Thymus (tissue), 11 donors: ENCODE results near the gene FAM83E. TPM values are rescaled to one million over a fixed set of nuclear protein-coding genes. Genes with fewer than 3 reads are reported as not detected.

Source experiments
- DNase-seq, 9 donors: peaks; one replicate each; pipeline ENCODE4 v3.0.0-alpha.2; 2013; ENCODE audit warnings: low spot score in 9 of 9, low read depth in 6 of 9, missing footprints in 1 of 9
- H3K27ac ChIP-seq, 2 donors: one replicate each; pipeline ENCODE4 v1.5.1; 2013; ENCODE audit warnings: control low read depth in 1 of 2, low read depth in 1 of 2, low read length in 1 of 2, mild to moderate bottlenecking in 1 of 2, moderate library complexity in 1 of 2
- H3K27me3 ChIP-seq, 2 donors: one replicate each; pipeline ENCODE4 v1.5.1; 2013; ENCODE audit warnings: low read length in 1 of 2; ENCODE audit not compliant: control insufficient read depth in 2 of 2, insufficient read depth in 1 of 2
- H3K36me3 ChIP-seq, 2 donors: one replicate each; pipeline ENCODE4 v1.5.1; 2013; ENCODE audit warnings: low read length in 1 of 2, mild to moderate bottlenecking in 1 of 2, moderate library complexity in 1 of 2; ENCODE audit not compliant: control insufficient read depth in 2 of 2, insufficient read depth in 2 of 2
- H3K4me1 ChIP-seq, 2 donors: one replicate each; pipeline ENCODE4 v1.5.1; 2013; ENCODE audit warnings: low read length in 2 of 2; ENCODE audit not compliant: control insufficient read depth in 2 of 2, insufficient read depth in 2 of 2
- H3K4me3 ChIP-seq, 2 donors: one replicate each; pipeline ENCODE4 v1.5.1; 2013; ENCODE audit warnings: low read length in 2 of 2, control low read depth in 1 of 2, mild to moderate bottlenecking in 1 of 2
- H3K9me3 ChIP-seq, 2 donors: one replicate each; pipeline ENCODE4 v1.5.1; 2013; ENCODE audit warnings: low read length in 1 of 2, mild to moderate bottlenecking in 1 of 2; ENCODE audit not compliant: control insufficient read depth in 2 of 2, insufficient read depth in 1 of 2
- WGBS: extraction: QIAGEN DNeasy Blood & Tissue Kit; methylation state at CpG from one replicate; pipeline ENCODE4 v1.1.7; 2013; 5-methylcytosine and 5-hydroxymethylcytosine counted together
- polyA plus RNA-seq: library from polyadenylated mRNA; stranded (reverse); fragments of 200-250 nt; gene quantifications from one replicate; pipeline ENCODE4 v1.2.3, GENCODE V29; 2013
- total RNA-seq: library from RNA; stranded (reverse); fragments of 120-200 nt; gene quantifications from one replicate; pipeline ENCODE4 v1.2.4, GENCODE V29; 2013
- donor health status: healthy.

FAM83E gene
- total and polyA plus RNA-seq, 2 donors = 0.33 to 2.2 TPM

DNA sequence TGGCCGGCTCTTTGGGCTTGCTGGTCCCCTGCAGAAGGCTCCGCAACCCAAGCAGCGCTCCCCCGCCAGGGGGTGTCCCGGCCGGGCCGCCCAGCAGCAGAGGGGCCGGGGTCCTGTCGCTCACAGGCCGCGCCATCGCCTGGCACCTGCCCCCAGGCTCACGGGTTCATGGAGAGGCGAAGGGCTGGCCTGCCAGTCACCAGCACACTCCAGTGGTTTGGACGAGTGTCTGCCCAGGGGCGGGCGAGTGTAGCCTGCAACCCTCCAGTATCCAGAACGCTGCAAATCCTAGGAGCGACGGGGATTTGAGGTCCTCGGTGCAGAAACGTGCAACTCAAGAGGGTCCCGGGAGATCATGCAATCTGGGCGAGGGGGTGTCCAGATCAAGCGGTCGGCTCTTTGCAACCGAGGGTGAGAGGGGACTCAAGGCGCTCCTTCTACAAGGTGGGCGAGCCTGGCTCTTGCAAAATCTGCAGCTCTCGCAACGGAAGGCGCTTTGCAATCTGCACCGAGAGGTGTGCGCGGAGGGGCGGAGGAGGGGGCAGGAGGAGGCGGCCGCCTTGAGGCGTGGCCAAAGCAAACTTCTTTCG is 22.1 kb upstream of the FAM83E start, which contains the start of gene DBP:
Gene DBP, minus strand, starts transcription at position 521 of the 590 bp plus-strand sequence. Its CDS starts 385 bp downstream, at position 136.
- WGBS = under 1% methylated on average over 40 of the region's 40 CpGs
- Histone ChIP-seq H3K27me3 (peaks cover 0 to 14% of the 10 kb centered on the region in 2 donors), H3K27ac (peak within 1 kb of the TSS; percentile 91 to 98), H3K4me3 (peak within 1 kb of the TSS; percentile 71 to 77), H3K9me3 (peaks cover 0 to 4% of the 10 kb centered on the region in 2 donors), H3K36me3 (peaks cover 3 to 11% of the 10 kb centered on the region in 2 donors), H3K4me1 (peaks cover 23 to 53% of the 10 kb centered on the region in 2 donors)
- DNase-seq = no peak

DNA sequence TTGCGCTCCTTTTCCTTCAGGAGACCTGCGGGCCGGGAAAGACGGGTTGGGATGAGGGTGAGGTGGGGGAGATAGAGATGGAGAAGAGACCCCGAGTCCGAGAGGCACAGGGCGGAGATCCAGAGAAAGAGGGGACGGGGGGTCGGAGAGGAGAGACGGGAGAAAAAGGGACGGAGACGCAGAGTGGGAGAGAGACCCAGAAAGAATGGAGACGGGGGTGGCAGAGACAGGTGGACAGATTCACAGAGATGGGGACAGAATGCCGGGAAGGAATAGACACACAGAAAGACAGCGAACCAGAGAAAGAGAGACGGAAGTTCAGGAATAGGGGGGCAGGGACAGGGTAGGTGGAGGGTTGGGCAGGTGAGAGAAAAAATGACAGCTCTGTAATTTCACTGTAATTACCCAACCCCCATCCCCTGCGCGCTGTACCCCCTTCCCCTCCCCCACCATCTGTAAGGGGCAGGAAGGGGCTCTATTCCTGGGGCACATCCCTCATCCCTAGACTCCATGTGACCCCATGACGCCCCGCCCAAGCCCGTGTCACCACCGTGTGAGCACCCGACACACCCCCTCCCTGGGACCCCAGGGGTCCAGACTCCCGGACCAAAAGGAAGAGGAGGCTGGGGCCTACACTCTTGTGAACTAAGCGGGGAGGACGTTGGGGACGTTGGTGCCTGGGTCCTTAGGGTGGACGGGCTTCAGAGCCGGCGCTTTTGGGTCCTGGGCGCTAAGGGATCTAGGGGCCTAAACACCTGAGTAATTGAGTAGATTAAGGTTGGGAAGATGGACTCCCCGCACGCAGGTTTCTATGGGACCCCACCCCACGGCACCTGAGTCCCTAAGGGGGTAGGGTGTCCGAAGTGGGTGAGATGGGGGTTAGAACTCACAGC is 21.3 kb upstream of the FAM83E start:
- H3K36me3 ChIP-seq = peaks cover 7 to 14% of the 10 kb centered on the region in 2 donors
- WGBS = under 1% methylated on average over 35 of the region's 35 CpGs
- H3K4me1 ChIP-seq = peaks cover 23 to 55% of the 10 kb centered on the region in 2 donors
- H3K27me3 ChIP-seq = peaks cover 0 to 14% of the 10 kb centered on the region in 2 donors
- H3K27ac ChIP-seq = peak overlapping the region; percentile 91 to 98
- H3K4me3 ChIP-seq = peak overlapping the region; percentile 71 to 77
- DNase-seq = peak in 3 of 9 donors; percentile 33 to 64 (median 54)
- H3K9me3 ChIP-seq = peaks cover 0 to 4% of the 10 kb centered on the region in 2 donors

DNA sequence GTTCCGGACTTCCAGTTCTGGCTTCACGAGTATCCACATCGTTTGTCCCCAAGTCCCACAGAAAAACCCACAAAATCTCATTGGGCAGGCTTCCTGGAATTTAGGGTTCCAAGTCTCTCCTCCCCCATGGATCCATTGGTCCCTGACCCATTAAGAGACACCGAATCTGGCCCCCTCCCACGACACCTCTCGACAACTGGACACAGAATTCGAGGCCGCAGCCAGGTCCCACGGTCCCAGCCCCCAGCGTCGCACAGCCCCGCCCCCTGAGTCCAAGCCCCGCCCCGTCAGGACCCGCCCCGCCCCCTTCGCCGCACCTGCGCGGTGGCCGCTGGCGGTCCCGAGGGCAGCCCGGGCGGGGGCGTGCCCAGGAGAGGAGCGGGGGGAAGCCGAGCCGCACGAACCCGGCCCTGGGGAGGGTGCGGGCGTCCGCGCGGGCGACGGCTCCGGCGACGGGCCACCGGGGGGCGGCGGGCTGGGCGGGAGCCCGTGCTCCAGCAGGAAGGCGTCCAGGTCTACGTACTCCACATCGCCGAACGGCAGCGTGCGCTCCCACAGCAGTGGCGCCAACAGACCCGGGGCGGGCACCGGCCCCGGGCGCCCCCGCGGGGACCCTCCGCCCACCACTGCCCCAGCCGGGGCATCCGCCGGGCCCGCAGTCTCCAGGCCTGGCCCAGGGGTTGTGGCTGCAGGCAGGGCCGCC is 20.5 kb upstream of the FAM83E start:
- H3K27ac ChIP-seq = peak overlapping the region; percentile 91 to 98
- 1% methylated on average over 67 of the region's 67 CpGs for WGBS
- peak in 3 of 9 donors; percentile 63 to 79 (median 69) for DNase-seq
- H3K4me3 ChIP-seq = peak overlapping the region; percentile 71 to 77
- peaks cover 0 to 14% of the 10 kb centered on the region in 2 donors for H3K27me3 ChIP-seq
- peaks cover 0 to 4% of the 10 kb centered on the region in 2 donors for H3K9me3 ChIP-seq
- H3K4me1 ChIP-seq = peaks cover 23 to 63% of the 10 kb centered on the region in 2 donors
- H3K36me3 ChIP-seq = peaks cover 15 to 22% of the 10 kb centered on the region in 2 donors

DNA sequence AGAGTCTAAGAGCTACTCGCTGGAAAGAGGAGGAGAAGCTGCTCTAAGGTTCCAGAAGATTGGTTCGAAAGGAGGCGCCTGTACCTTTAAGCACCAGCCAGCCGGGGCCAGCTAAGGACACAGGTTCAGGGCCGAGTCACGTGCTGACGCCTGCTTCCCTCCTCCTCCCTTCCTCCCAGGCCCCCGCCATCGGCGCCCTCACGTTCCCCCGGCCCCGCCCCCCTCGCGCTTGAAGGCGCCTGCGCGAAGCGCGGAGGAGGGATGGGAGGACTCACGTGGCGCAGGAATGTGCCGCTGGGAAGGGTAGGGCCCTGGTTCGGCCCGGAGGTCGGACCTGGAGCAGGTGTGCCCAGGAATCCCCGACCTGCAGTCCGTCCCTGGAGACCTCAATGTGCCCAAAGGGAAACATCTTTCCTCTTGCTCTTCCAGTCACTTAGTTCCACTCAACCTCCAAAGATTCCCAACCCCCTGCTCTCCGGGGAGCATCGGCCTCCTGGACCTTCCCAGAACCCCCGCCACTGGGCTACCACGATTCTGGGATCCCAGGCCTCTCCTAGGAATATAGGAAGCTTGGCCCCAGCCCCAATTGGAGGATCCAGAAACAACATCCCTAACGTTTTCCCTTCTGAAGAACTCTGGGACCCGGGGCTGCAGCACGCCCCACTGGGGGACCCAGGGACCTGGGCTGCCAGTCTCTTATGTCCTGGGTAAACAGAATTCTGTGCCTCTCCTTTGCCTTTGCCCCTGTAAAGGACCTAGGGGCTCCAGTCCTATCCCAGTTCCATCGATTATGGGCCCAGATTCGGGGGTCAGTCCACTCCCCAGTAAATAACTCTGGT is 19.8 kb upstream of the FAM83E start:
- peaks cover 0 to 9% of the 10 kb centered on the region in 2 donors for H3K9me3 ChIP-seq
- H3K36me3 ChIP-seq = peaks cover 23 to 27% of the 10 kb centered on the region in 2 donors
- H3K4me1 ChIP-seq = peaks cover 23 to 71% of the 10 kb centered on the region in 2 donors
- peak overlapping the region; percentile 86 to 89 for H3K27ac ChIP-seq
- WGBS = 5% methylated on average over 37 of the region's 37 CpGs
- DNase-seq = peak in 8 of 9 donors; percentile 81 to 96 (median 90)
- peak overlapping the region; percentile 19 to 77 for H3K4me3 ChIP-seq
- peaks cover 0 to 8% of the 10 kb centered on the region in 2 donors for H3K27me3 ChIP-seq

DNA sequence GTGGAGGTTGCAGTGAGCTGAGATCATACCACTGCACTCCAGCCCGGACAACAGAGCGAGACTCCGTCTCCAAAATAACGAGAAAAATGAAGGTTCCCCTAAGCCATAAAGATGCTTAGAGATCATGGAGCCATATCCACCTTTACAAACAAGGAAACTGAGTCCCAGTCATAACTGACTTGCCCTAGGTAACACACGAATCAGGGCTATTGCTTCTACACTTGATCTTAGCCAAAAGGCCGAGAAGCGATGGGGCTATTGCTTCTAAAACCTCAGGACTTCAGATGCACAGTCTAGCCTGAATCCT is 19.1 kb upstream of the FAM83E start:
- 79% methylated on average over 7 of the region's 7 CpGs for WGBS

DNA sequence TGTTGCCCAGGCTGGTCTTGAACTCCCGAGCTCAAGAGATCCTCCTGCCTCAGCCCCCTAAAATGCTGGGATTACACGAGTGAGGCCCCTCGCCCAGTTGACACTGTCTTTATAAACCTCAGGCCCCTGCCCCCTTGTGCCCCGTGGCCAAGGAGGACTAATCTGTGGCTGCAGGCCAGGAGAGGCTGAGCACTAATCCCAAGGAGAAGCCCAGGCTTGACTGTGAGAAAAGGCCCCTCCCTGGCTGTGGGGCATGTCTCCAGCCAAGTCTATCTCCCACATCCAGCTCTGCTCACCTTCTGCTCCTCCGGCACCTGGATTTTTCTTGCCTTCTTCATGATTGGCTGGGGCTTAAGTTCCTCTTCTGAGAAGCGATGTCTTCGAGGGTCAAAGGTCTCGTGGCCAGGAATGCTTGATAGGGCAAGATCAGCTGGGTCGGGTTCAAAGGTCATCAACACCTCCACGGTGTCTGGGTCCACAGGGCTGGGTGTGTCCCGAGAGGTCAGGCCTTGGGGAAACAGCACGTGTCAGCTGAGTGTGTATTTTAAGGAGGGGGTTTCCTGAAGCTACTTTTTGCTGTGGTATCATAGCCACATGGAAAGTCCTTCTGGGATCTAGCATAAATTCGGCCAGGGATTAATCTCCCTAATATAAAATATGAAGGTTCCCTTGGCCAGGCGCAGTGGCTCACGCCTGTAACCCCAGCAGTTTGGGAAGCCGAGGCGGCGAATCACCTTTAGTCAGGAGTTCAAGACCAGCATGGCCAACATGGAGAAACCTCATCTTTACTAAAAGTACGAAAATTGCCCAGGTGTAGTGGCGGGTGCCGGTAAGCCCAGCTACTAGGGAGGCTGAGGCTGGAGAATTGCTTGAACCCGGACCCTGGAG is 18.5 kb upstream of the FAM83E start:
- 93% methylated on average over 22 of the region's 22 CpGs for WGBS
- no peaks in the 10 kb centered on the region for H3K27me3 ChIP-seq
- no peak overlapping the region for H3K4me3 ChIP-seq
- H3K27ac ChIP-seq = peak overlapping the region; percentile 42 to 86
- no peak for DNase-seq
- peaks cover 0 to 9% of the 10 kb centered on the region in 2 donors for H3K9me3 ChIP-seq
- peaks cover 19 to 67% of the 10 kb centered on the region in 2 donors for H3K4me1 ChIP-seq
- peaks cover 32 to 35% of the 10 kb centered on the region in 2 donors for H3K36me3 ChIP-seq

More for the DNA sequence above, 19.1 kb upstream of the FAM83E start:
- Histone ChIP-seq H3K9me3 (peaks cover 0 to 9% of the 10 kb centered on the region in 2 donors), H3K4me3 (peak overlapping the region; percentile 19 to 77), H3K27ac (peak overlapping the region; percentile 77 to 86), H3K27me3 (peaks cover 0 to 2% of the 10 kb centered on the region in 2 donors), H3K36me3 (peaks cover 29 to 32% of the 10 kb centered on the region in 2 donors), H3K4me1 (peaks cover 23 to 73% of the 10 kb centered on the region in 2 donors)
- no peak for DNase-seq

DNA sequence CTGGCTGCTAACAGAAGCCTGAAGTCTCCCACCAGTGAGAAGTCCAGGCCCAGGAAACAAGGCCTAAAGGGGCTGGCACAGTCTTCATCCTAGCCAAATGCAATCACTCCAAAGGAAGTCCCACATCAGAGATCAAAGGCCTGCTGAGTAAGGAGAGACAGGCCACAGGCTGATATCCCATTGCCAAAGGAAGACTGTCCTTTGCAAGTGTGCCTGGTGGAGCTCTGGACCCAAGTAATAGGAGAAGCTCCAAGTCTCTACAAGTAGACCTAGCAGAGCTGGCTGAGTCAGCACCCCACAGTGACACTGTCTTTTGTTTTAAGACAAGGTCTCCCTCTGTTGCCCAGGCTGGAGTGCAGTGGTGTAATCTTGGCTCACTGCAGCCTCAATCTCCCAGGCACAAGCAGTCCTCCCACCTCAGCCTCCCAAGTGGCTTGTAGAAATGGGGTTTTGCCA is 17.8 kb upstream of the FAM83E start:
- peaks cover 17 to 60% of the 10 kb centered on the region in 2 donors for H3K4me1 ChIP-seq
- peak overlapping the region in 1 of 2 donors; percentile 28 for H3K27ac ChIP-seq
- H3K36me3 ChIP-seq = peaks cover 32 to 42% of the 10 kb centered on the region in 2 donors
- H3K9me3 ChIP-seq = peaks cover 0 to 9% of the 10 kb centered on the region in 2 donors
- no peak for DNase-seq
- no peak overlapping the region for H3K4me3 ChIP-seq
- H3K27me3 ChIP-seq = no peaks in the 10 kb centered on the region
